ENCODE results near the gene RWDD1.

RWDD1 gene, protein sequence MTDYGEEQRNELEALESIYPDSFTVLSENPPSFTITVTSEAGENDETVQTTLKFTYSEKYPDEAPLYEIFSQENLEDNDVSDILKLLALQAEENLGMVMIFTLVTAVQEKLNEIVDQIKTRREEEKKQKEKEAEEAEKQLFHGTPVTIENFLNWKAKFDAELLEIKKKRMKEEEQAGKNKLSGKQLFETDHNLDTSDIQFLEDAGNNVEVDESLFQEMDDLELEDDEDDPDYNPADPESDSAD

GRCh38 chr6:116570856-116571682 is at the start of gene RWDD1:
TSS of gene RWDD1 (plus strand) at chr6:116571504. CDS start at chr6:116571583, 79 bp downstream.
- in situ Hi-C loops (cut with MboI; ENCODE audit: low sequenced_read_pairs): no loop called here

DNA sequence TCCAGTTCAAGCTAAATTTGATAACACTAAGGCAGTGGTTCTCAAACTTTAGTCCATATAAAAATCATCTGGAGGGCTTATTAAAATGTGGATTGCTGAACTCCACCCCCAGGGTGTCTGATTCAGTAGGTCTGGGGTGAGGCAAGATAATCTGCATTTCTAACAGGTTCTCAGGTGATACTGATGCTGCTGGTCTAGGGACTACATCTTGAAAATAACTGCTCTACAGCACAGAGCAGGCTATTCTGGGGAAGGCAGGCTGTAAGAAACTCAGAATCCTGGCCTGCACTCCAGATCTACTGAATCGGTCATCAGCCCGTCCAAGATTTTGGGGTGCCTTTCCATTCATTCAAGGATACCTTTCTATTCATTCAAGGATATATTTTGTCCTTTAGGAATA is 48.4 kb upstream of the RWDD1 start:
- in situ Hi-C loops (cut with MboI; ENCODE audit: low sequenced_read_pairs): no loop called here

- in situ Hi-C loops (cut with MboI; ENCODE audit: low sequenced_read_pairs): no loop called here
Observed at GRCh38 chr6:116524236-116524635, 47.1 kb upstream of the RWDD1 start.

DNA sequence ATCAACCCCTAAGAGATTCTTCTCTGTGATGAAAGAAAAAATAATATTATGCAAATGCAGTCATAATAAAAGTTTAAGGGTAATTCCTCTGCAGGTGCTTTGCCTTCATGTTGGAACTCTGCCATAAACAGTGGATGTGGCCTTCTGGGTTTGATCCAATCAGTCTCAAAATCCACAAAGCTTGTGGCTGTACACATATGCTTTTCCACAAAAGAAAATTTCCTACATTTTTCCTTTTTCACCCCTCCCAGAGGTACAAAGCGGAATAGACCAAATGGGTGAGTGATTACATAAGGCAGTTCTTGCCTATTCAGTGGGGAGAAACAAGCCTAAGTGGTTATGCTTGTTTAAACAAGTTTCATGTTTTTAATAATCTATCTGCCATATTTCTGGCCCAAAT is 43.2 kb upstream of the RWDD1 start:
- in situ Hi-C loops (cut with MboI; ENCODE audit: low sequenced_read_pairs): loop anchor here (25.0 kb wide), 1 partner anchor 241 kb away; the partner anchor contains the start of gene TSPYL1

DNA sequence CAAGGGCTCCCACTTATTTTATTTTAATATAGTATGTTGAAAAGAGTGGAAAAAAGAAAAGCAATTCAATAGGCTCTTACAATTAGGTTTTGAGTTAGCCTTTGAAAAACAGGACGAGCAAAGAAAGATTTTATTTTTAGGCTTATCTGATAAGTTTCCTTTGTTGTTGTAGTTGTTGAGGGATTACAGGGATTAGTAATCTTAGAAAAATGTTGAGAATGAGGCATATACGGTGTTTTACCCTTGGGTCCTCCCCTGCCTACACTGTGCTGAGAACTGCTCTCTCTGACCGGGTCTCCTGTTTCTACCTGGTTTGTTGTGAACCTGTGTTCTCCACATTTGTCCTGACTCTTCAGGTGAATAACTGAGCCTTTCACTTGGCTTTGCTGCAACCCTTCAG is 42.5 kb upstream of the RWDD1 start:
- in situ Hi-C loops (cut with MboI; ENCODE audit: low sequenced_read_pairs): loop anchor here (25.0 kb wide), 1 partner anchor 241 kb away; the partner anchor contains the start of gene TSPYL1

GRCh38 chr6:116529466-116530290 is 41.6 kb upstream of the RWDD1 start:
- in situ Hi-C loops (cut with MboI; ENCODE audit: low sequenced_read_pairs): loop anchor here (25.0 kb wide), 1 partner anchor 242 kb away; the partner anchor contains the start of gene TSPYL1

GRCh38 chr6:116530436-116530835 is 40.9 kb upstream of the RWDD1 start:
- in situ Hi-C loops (cut with MboI; ENCODE audit: low sequenced_read_pairs): loop anchor here (25.0 kb wide), 1 partner anchor 243 kb away; the partner anchor contains the start of gene TSPYL1

DNA sequence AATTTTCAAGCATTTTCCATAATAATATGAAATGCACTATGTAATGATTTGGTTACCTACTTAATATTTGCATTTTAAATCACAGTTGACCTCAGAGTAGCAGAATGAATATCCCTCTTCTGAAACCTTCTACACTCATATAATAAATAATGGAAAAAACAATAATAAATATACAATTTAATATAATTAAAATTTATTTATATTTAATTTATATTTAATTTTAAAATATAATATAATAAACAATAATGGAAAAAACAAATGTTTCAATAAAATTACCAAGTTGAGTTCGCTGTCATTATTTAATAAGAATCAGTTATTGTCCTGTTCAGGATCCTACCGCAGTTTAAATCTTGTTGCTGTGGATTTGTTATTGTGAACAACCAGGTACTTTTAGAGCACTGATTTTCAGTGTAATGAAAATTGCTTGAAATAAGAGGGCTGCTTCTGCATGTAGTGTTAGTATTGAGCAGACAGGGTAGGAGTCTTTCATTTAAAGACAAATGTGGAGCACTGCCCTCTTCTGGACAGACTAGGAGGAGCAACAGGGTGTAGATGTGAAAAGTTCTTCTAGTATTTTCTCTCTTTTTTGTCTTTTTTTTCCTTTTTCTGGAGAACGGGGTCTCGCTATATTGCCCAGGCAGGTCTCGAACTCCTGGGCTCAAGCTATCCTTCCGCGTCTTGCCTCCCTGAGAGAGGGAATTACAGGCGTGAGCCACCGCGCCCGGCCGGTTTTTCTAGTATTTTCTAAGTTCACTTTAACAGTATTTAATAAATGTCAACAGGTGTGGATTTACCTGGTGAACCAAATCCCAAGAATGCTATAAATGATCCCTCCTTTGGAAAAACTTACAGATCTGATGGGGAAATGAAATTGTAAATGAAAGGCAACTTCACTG is 39.4 kb upstream of the RWDD1 start:
- in situ Hi-C loops (cut with MboI; ENCODE audit: low sequenced_read_pairs): loop anchor here (25.0 kb wide), 1 partner anchor 245 kb away; the partner anchor contains the start of gene TSPYL1

DNA sequence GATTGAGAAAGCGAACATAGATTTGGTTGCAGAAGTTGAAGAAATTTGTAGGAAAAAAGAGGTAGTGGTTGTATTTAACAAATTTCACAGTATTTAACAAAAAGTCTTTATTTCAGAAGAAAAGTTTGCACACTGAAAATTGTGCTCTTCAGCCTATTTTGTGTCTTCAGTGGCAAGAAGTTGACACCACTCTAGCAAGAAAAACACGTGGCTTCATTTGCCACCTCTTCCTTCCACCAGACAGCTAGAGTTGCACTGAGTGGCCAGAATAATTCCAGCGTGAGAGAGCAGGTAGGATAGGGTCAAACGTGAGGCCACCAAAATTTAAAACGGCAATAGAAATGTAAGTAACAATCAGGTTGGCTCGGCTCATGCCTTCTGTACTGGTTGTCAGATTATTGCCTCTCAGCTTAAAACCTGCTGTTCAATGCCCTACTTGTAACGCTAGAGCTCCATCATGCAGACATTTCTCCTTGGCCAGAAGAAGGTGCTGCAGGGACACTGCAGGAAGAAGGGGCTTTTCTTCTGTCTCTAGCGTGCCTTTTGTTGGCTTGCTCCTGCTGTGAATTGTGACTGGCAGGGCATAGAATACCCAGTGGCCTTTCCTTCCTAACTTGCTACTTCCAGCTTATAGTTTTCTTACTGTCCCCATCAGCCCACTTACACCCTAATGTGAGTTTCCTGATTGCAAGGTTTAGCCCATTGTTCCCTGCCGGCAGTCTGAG is 37.9 kb upstream of the RWDD1 start:
- in situ Hi-C loops (cut with MboI; ENCODE audit: low sequenced_read_pairs): loop anchor here (25.0 kb wide), 1 partner anchor 246 kb away; the partner anchor contains the start of gene TSPYL1

GRCh38 chr6:116535109-116535508 is 36.2 kb upstream of the RWDD1 start:
- in situ Hi-C loops (cut with MboI; ENCODE audit: low sequenced_read_pairs): loop anchor here (25.0 kb wide), 1 partner anchor 248 kb away; the partner anchor contains the start of gene TSPYL1

- in situ Hi-C loops (cut with MboI; ENCODE audit: low sequenced_read_pairs): loop anchor here (25.0 kb wide), 1 partner anchor 249 kb away; the partner anchor contains the start of gene TSPYL1
Observed at GRCh38 chr6:116536216-116536621, 35.1 kb upstream of the RWDD1 start.

DNA sequence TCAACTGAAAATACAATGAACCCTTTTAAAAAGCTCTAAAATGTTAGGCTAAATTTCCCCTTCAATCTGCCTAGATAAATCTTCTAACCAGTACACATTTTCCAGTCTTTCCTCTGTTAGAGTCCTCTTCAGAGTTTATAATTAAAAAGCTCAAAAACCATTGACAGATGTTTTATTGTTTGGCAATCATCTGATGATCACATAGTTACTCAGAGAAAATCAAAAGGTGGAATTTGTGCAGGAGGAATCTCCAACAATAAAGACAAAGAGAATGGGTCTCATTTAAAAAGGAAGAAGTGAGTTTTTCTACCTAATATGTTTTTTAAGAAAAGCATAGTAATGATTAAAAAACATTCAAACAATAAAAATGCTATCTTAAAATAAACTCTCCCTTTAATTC is 28.9 kb upstream of the RWDD1 start:
- in situ Hi-C loops (cut with MboI; ENCODE audit: low sequenced_read_pairs): loop anchor here (25.0 kb wide), 1 partner anchor 255 kb away; the partner anchor contains the start of gene TSPYL1

GRCh38 chr6:116543149-116543548 is 28.2 kb upstream of the RWDD1 start:
- in situ Hi-C loops (cut with MboI; ENCODE audit: low sequenced_read_pairs): loop anchor here (25.0 kb wide), 1 partner anchor 256 kb away; the partner anchor contains the start of gene TSPYL1

DNA sequence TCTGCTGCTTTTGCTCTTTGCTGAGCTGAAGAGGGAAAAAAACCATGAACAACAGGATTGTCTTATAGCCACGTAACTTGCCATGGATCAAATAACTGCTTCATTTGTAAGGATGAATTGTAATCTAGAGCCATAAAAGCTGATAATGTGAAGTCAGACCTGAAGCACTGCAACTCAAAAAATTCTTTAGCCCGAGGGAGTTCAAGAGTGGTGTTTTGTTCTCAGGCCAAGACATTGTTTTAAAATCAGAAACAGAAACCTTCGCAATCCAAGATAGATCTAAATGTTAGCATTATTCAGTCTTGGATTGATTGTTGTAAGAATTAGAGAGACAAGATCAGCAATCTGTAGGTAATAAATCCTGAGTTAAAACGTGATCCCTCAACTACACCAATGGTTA is 25.7 kb upstream of the RWDD1 start, which contains the start of gene TRAPPC3L:
Gene TRAPPC3L, minus strand, starts transcription at position 34 of the 400 bp plus-strand sequence. CDS start 170 bp downstream, outside the sequence.
- in situ Hi-C loops (cut with MboI; ENCODE audit: low sequenced_read_pairs): loop anchor here (25.0 kb wide), 1 partner anchor 258 kb away; the partner anchor contains the start of gene TSPYL1

DNA sequence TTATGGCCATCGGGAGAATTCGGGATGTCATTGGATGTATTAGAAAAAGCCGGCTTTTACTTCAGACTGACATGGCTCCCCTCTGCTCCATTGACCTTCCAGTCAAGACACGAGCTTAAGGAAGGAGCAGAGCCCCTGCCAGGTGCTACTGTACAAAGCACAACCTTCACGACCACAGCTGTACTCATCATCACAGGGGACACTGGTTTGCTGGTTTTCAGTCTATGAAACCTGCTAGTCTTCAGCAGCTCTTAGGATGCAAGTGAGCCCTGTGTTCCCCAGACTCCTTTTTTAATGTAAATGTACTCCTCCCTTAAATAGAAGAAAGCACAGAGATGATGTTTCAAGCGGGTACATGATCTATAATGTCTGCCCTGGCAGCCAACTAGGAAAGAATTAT is 23.9 kb upstream of the RWDD1 start:
- in situ Hi-C loops (cut with MboI; ENCODE audit: low sequenced_read_pairs): loop anchor here (25.0 kb wide), 1 partner anchor 260 kb away; the partner anchor contains the start of gene TSPYL1

GRCh38 chr6:116550796-116551195 is 20.5 kb upstream of the RWDD1 start:
- in situ Hi-C loops (cut with MboI; ENCODE audit: low sequenced_read_pairs): no loop called here

- in situ Hi-C loops (cut with MboI; ENCODE audit: low sequenced_read_pairs): no loop called here
Observed at GRCh38 chr6:116553451-116553850, 17.9 kb upstream of the RWDD1 start, which contains the start of gene CALHM4. TSS of gene CALHM4 (plus strand) at chr6:116553751. CDS start at chr6:116553794, 43 bp downstream.

- in situ Hi-C loops (cut with MboI; ENCODE audit: low sequenced_read_pairs): no loop called here
Observed at GRCh38 chr6:116556065-116556464, 15.2 kb upstream of the RWDD1 start.
